A549 (cell line): ENCODE measurements around the gene HTRA2. TPM values are rescaled to one million over a fixed set of nuclear protein-coding genes. Genes with fewer than 3 reads are reported as not detected.

ENCODE experiments used
- BHLHE40 ChIP-seq: IDR thresholded peaks from 2 replicates; pipeline ENCODE4 v1.6.1; 2012; ENCODE audit warnings: low read depth, low read length, inconsistent platforms
- CBX8 ChIP-seq: fragments of 200-600 bp; sonication (generic); IDR thresholded peaks from 2 replicates; pipeline ENCODE4 v1.6.1; 2016
- CEBPB ChIP-seq, 2 experiments: fragments of >200 bp in 1 of 2; sonication (Bioruptor Twin) in 1 of 2; formaldehyde crosslinking in 1 of 2; IDR thresholded peaks; 2 replicates each; pipeline ENCODE4 v1.6.1; 2012 to 2016
- CHD4 ChIP-seq: fragments of 200-600 bp; sonication (generic); IDR thresholded peaks from 2 replicates; pipeline ENCODE4 v1.6.1; 2016; ENCODE audit warnings: antibody characterized with exemption, mild to moderate bottlenecking, borderline replicate concordance
- EHF ChIP-seq: fragments of 250-450 bp; sonication (Bioruptor Pico); IDR thresholded peaks from 2 replicates; pipeline ENCODE4 v1.5.0; 2020; ENCODE audit warnings: mild to moderate bottlenecking
- FOSL2 ChIP-seq, 2 experiments: fragments of 450-650 bp in 1 of 2; fragments of >200 bp in 1 of 2; sonication (Bioruptor Twin) in 1 of 2; formaldehyde crosslinking; IDR thresholded peaks; 2 replicates each; pipeline versions ENCODE4 v1.5.0 to v1.6.1; 2016 to 2020; ENCODE audit warnings: mild to moderate bottlenecking in 1 of 2, moderate library complexity in 1 of 2
- GATA3 ChIP-seq: IDR thresholded peaks from 2 replicates; pipeline ENCODE4 v1.6.1; 2012; ENCODE audit warnings: borderline replicate concordance
- HDAC2 ChIP-seq: fragments of 200-600 bp; sonication (generic); IDR thresholded peaks from 2 replicates; pipeline ENCODE4 v1.6.1; 2016
- HOXA7 ChIP-seq: fragments of 250-450 bp; sonication (Bioruptor Pico); IDR thresholded peaks from 2 replicates; pipeline ENCODE4 v1.5.0; 2020; ENCODE audit warnings: mild to moderate bottlenecking, moderate library complexity
- HOXB13 ChIP-seq: fragments of 250-450 bp; sonication (Bioruptor Pico); IDR thresholded peaks from 2 replicates; pipeline ENCODE4 v1.5.0; 2020; ENCODE audit warnings: low read depth, mild to moderate bottlenecking, moderate library complexity
- JUNB ChIP-seq: fragments of >200 bp; sonication (Bioruptor Twin); formaldehyde crosslinking; IDR thresholded peaks from 2 replicates; pipeline ENCODE4 v1.6.1; 2016
- MAFK ChIP-seq: fragments of 450-650 bp; IDR thresholded peaks from 2 replicates; pipeline ENCODE4 v1.6.1; 2014; ENCODE audit not compliant: partially characterized antibody
- NFE2L2 ChIP-seq: fragments of 150-350 bp; conservative IDR thresholded peaks from 2 replicates; pipeline ENCODE4 v1.6.1; 2014; ENCODE audit warnings: low read length
- NPAS2 ChIP-seq: fragments of 250-450 bp; sonication (Bioruptor Pico); IDR thresholded peaks from 2 replicates; pipeline ENCODE4 v1.8.0; 2022; ENCODE audit warnings: mild to moderate bottlenecking, moderate library complexity, borderline replicate concordance
- POLR2A ChIP-seq: IDR thresholded peaks from 2 replicates; pipeline ENCODE4 v1.6.1; 2012; ENCODE audit warnings: mild to moderate bottlenecking, low read length
- POLR2AphosphoS2 ChIP-seq: conservative IDR thresholded peaks from 2 replicates; pipeline ENCODE4 v1.6.1; 2012; ENCODE audit warnings: low read length, improper control_type of control experiment, inconsistent platforms
- RFX5 ChIP-seq: fragments of 450-650 bp; IDR thresholded peaks from 2 replicates; pipeline ENCODE4 v1.7.1; 2014; ENCODE audit warnings: antibody characterized with exemption, mild to moderate bottlenecking, moderate library complexity
- RNF2 ChIP-seq: fragments of 200-600 bp; sonication (generic); IDR thresholded peaks from 2 replicates; pipeline ENCODE4 v1.6.1; 2016; ENCODE audit warnings: low read depth, mild to moderate bottlenecking, antibody characterized with exemption, moderate library complexity, borderline replicate concordance
- SREBF2 ChIP-seq: fragments of 450-650 bp; IDR thresholded peaks from 2 replicates; pipeline ENCODE4 v1.6.1; 2014; ENCODE audit warnings: mild to moderate bottlenecking, moderate library complexity
- TFCP2L1 ChIP-seq: fragments of 250-450 bp; sonication (Bioruptor Pico); IDR thresholded peaks from 2 replicates; pipeline ENCODE4 v1.5.0; 2021; ENCODE audit warnings: mild to moderate bottlenecking
- TP53 ChIP-seq: fragments of 250-450 bp; sonication (Bioruptor Pico); IDR thresholded peaks from 2 replicates; pipeline ENCODE4 v1.5.0; 2021; ENCODE audit warnings: mild to moderate bottlenecking, moderate library complexity
- ZC3H11A ChIP-seq: fragments of 450-650 bp; IDR thresholded peaks from 2 replicates; pipeline ENCODE4 v1.6.1; 2014; ENCODE audit warnings: antibody characterized with exemption, mild to moderate bottlenecking
- polyA plus RNA-seq, 4 experiments: library from polyadenylated mRNA; depleted of rRNA in 3 of 4; stranded (reverse); fragments of >200 nt; fragmentation: RNase III in 1 of 4; extraction: RNeasy Plus Mini Kit Qiagen cat#74134 plus additional on column Dnase treatment in 1 of 4; gene quantifications; 2 replicates in 3 of 4; 3 replicates in 1 of 4; pipeline ENCODE4 v1.2.3, GENCODE V29; 2011 to 2017
- TF ChIP-seq, protein P1 (sequence below): fragments of >200 bp; sonication (Bioruptor Twin); formaldehyde crosslinking; IDR thresholded peaks from 3 replicates; pipeline ENCODE4 v1.5.1; 2016
- TF ChIP-seq, protein P2 (sequence below): fragments of 250-450 bp; sonication (Bioruptor Pico); IDR thresholded peaks from 2 replicates; pipeline ENCODE4 v1.5.0; 2020; ENCODE audit warnings: low read depth, mild to moderate bottlenecking, moderate library complexity
- TF ChIP-seq, protein P3 (sequence below): fragments of >200 bp; sonication (Bioruptor Twin); formaldehyde crosslinking; IDR thresholded peaks from 2 replicates; pipeline ENCODE4 v1.6.1; 2016
- TF ChIP-seq, protein P4 (sequence below): fragments of 150-350 bp; IDR thresholded peaks from 2 replicates; pipeline ENCODE4 v1.6.1; 2014; ENCODE audit warnings: low read depth, mild to moderate bottlenecking, low read length
- TF ChIP-seq, protein P5 (sequence below): fragments of 200-600 bp; sonication (generic); IDR thresholded peaks from 2 replicates; pipeline ENCODE4 v1.6.1; 2016; ENCODE audit warnings: antibody characterized with exemption, mild to moderate bottlenecking, moderate library complexity

Gene HTRA2
- polyA plus RNA-seq, 2 of the 4 experiments (the other 2 are of a cell fraction) = 28.7 to 36.5 TPM

DNA sequence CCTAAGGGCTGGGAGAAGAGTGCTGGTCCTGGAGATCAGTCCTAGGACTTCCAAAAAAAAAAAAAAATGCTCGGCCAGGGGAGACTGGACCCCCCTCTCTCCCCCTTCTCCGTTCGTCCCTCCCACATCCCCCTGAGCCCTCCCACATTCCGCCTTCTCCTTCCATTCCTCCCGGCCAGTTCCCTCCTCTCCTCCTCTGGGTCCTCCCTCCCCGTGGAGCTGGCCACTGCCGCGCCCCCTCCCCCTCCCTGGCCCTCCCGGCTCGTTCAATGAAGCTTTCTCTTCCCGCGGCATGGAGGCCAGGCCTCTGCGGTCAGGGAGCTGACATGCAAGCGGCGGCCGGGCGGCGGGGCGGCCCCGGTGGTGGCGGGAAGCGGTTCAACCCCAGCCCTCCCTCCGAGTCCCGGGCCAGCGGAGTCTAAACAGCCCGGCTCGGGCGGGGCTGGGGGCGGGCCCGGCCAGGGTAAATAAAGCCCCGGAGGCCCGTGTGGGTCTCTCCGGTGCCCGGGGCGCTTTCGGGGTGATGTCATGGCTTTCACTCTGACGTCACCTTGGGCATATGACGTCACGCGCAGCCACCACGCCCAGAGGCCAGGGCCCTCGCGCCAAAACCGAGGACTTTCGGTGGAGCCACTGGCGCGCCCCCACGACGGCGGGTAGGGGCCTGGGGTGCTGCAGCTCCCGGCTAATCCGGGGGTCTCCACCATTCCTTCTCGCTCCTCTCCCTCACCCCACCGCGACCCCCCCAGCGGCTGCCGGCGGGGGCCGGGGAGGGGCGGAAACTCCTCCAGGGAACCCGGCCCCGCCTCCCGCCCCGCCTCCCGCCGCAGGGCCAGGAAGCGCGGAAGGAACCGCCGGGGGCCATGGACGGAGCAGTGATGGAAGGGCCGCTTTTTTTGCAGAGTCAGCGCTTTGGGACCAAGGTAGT lies 24.4 kb downstream of the HTRA2 start, which contains the start of the genes DOK1 and LOXL3 (continued):
- no peak for TF ChIP-seq TFCP2L1
- TF ChIP-seq, protein P1, sequence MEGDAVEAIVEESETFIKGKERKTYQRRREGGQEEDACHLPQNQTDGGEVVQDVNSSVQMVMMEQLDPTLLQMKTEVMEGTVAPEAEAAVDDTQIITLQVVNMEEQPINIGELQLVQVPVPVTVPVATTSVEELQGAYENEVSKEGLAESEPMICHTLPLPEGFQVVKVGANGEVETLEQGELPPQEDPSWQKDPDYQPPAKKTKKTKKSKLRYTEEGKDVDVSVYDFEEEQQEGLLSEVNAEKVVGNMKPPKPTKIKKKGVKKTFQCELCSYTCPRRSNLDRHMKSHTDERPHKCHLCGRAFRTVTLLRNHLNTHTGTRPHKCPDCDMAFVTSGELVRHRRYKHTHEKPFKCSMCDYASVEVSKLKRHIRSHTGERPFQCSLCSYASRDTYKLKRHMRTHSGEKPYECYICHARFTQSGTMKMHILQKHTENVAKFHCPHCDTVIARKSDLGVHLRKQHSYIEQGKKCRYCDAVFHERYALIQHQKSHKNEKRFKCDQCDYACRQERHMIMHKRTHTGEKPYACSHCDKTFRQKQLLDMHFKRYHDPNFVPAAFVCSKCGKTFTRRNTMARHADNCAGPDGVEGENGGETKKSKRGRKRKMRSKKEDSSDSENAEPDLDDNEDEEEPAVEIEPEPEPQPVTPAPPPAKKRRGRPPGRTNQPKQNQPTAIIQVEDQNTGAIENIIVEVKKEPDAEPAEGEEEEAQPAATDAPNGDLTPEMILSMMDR = no peak
- 0 out of 2 replicates have a peak, but pooled peaks have one; percentile 43 for TF ChIP-seq RFX5
- TF ChIP-seq CBX8 = no peak
- no peak for TF ChIP-seq RNF2
- TF ChIP-seq FOSL2 (IDR thresholded peaks at IDR 0.05) = no peak
- TF ChIP-seq FOSL2 (CRISPR knock-in tag; IDR thresholded peaks at IDR 0.05) = peak; percentile 90
- no peak for TF ChIP-seq EHF
- TF ChIP-seq, protein P2, sequence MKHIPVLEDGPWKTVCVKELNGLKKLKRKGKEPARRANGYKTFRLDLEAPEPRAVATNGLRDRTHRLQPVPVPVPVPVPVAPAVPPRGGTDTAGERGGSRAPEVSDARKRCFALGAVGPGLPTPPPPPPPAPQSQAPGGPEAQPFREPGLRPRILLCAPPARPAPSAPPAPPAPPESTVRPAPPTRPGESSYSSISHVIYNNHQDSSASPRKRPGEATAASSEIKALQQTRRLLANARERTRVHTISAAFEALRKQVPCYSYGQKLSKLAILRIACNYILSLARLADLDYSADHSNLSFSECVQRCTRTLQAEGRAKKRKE (CRISPR knock-in tag) = no peak
- no peak for TF ChIP-seq CEBPB (IDR thresholded peaks at IDR 0.05)
- no peak for TF ChIP-seq GATA3
- no peak for TF ChIP-seq JUNB
- TF ChIP-seq, protein P3, sequence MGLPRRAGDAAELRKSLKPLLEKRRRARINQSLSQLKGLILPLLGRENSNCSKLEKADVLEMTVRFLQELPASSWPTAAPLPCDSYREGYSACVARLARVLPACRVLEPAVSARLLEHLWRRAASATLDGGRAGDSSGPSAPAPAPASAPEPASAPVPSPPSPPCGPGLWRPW = no peak
- TF ChIP-seq POLR2A = no peak
- no peak for TF ChIP-seq POLR2AphosphoS2
- TF ChIP-seq CHD4 = no peak
- no peak for TF ChIP-seq NPAS2 (CRISPR knock-in tag)
- TF ChIP-seq ZC3H11A = no peak; the same call in 1 of the 2 replicates
- no peak for TF ChIP-seq NFE2L2
- TF ChIP-seq HOXA7 = no peak
- no peak for TF ChIP-seq HDAC2
- no peak for TF ChIP-seq HOXB13 (CRISPR knock-in tag)
- TF ChIP-seq, protein P4, sequence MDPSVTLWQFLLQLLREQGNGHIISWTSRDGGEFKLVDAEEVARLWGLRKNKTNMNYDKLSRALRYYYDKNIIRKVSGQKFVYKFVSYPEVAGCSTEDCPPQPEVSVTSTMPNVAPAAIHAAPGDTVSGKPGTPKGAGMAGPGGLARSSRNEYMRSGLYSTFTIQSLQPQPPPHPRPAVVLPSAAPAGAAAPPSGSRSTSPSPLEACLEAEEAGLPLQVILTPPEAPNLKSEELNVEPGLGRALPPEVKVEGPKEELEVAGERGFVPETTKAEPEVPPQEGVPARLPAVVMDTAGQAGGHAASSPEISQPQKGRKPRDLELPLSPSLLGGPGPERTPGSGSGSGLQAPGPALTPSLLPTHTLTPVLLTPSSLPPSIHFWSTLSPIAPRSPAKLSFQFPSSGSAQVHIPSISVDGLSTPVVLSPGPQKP = no peak
- TF ChIP-seq, protein P5, sequence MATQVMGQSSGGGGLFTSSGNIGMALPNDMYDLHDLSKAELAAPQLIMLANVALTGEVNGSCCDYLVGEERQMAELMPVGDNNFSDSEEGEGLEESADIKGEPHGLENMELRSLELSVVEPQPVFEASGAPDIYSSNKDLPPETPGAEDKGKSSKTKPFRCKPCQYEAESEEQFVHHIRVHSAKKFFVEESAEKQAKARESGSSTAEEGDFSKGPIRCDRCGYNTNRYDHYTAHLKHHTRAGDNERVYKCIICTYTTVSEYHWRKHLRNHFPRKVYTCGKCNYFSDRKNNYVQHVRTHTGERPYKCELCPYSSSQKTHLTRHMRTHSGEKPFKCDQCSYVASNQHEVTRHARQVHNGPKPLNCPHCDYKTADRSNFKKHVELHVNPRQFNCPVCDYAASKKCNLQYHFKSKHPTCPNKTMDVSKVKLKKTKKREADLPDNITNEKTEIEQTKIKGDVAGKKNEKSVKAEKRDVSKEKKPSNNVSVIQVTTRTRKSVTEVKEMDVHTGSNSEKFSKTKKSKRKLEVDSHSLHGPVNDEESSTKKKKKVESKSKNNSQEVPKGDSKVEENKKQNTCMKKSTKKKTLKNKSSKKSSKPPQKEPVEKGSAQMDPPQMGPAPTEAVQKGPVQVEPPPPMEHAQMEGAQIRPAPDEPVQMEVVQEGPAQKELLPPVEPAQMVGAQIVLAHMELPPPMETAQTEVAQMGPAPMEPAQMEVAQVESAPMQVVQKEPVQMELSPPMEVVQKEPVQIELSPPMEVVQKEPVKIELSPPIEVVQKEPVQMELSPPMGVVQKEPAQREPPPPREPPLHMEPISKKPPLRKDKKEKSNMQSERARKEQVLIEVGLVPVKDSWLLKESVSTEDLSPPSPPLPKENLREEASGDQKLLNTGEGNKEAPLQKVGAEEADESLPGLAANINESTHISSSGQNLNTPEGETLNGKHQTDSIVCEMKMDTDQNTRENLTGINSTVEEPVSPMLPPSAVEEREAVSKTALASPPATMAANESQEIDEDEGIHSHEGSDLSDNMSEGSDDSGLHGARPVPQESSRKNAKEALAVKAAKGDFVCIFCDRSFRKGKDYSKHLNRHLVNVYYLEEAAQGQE = no peak
- TF ChIP-seq SREBF2 = no peak
- no peak for TF ChIP-seq BHLHE40
- no peak for TF ChIP-seq TP53 (CRISPR knock-in tag)
- peak; percentile 99 for TF ChIP-seq MAFK
